SU-DHL-6 (cell line): Measurements from ENCODE around the gene PTGR1.

Experiments
- H2AFZ ChIP-seq: fragments of 200-600 bp; sonication (generic); 2 replicates; pipeline ENCODE4 v1.6.1; 2014; ENCODE audit warnings: low read depth, mild to moderate bottlenecking, moderate library complexity, mixed read lengths, antibody characterized with exemption, low read length; ENCODE audit not compliant: severe bottlenecking
- H3F3A ChIP-seq: fragments of 200-600 bp; shearing (Covaris generic); 2 replicates; pipeline ENCODE4 v1.6.0; 2016; ENCODE audit warnings: antibody characterized with exemption, mild to moderate bottlenecking; ENCODE audit not compliant: insufficient read depth
- H3K27ac ChIP-seq: fragments of 200-600 bp; sonication (generic); 2 replicates; pipeline ENCODE4 v1.5.1; 2016; ENCODE audit warnings: low read depth, mild to moderate bottlenecking, low read length, moderate library complexity, mixed read lengths
- H3K27me3 ChIP-seq: fragments of 200-600 bp; sonication (generic), shearing (Covaris generic); 2 replicates; pipeline ENCODE4 v1.6.0; 2014; ENCODE audit warnings: mild to moderate bottlenecking, low read length
- H3K36me3 ChIP-seq: fragments of 200-600 bp; sonication (generic); 2 replicates; pipeline ENCODE4 v1.6.1; 2014; ENCODE audit warnings: mild to moderate bottlenecking, low read length, mixed read lengths
- H3K4me2 ChIP-seq: fragments of 300-600, 200-600 bp; shearing (Covaris generic), sonication (generic); 2 replicates; pipeline ENCODE4 v1.6.0; 2014; ENCODE audit warnings: low read length, low read depth, mild to moderate bottlenecking; ENCODE audit not compliant: poor library complexity, severe bottlenecking
- H3K4me3 ChIP-seq: fragments of 200-600 bp; sonication (generic); 2 replicates; pipeline ENCODE4 v1.5.1; 2014; ENCODE audit warnings: antibody characterized with exemption, low read length, mild to moderate bottlenecking, mixed read lengths; ENCODE audit not compliant: insufficient read depth, poor library complexity, severe bottlenecking
- H3K79me2 ChIP-seq: fragments of 200-600 bp; sonication (generic); 2 replicates; pipeline ENCODE4 v1.6.1; 2014; ENCODE audit warnings: mild to moderate bottlenecking, low read length, moderate library complexity; ENCODE audit not compliant: insufficient read depth
- H3K9ac ChIP-seq: fragments of 200-600 bp; sonication (generic); 2 replicates; pipeline ENCODE4 v1.7.0; 2014; ENCODE audit warnings: mild to moderate bottlenecking, low read length
- H3K9me2 ChIP-seq: fragments of 200-600 bp; sonication (generic); replicated peaks from 2 replicates; pipeline ENCODE4 v1.6.1; 2014; ENCODE audit warnings: low read length; ENCODE audit not compliant: insufficient read depth
- H3K9me3 ChIP-seq: fragments of 200-600 bp; sonication (generic); 2 replicates; pipeline ENCODE4 v1.6.1; 2014; ENCODE audit warnings: low read length, mixed read lengths; ENCODE audit not compliant: insufficient read depth
- H4K20me1 ChIP-seq: fragments of 200-600 bp; sonication (generic); 2 replicates; pipeline ENCODE4 v1.6.1; 2014; ENCODE audit warnings: low read depth, mild to moderate bottlenecking, antibody characterized with exemption, low read length, moderate library complexity, mixed read lengths
- EZH2phosphoT487 ChIP-seq: fragments of 200-600 bp; sonication (generic), shearing (Covaris generic); conservative IDR thresholded peaks from 2 replicates; pipeline ENCODE4 v1.6.1; 2018; ENCODE audit warnings: mild to moderate bottlenecking, antibody characterized with exemption, low read length, moderate library complexity, mixed read lengths
- TF ChIP-seq, protein P1 (sequence below): fragments of 200-600 bp; sonication (generic); IDR thresholded peaks from one replicate; pipeline ENCODE4 v1.5.1; 2017; ENCODE audit warnings: antibody characterized with exemption, mild to moderate bottlenecking, low read length, moderate library complexity; ENCODE audit not compliant: insufficient read depth, poor library complexity, severe bottlenecking

The PTGR1 gene

DNA sequence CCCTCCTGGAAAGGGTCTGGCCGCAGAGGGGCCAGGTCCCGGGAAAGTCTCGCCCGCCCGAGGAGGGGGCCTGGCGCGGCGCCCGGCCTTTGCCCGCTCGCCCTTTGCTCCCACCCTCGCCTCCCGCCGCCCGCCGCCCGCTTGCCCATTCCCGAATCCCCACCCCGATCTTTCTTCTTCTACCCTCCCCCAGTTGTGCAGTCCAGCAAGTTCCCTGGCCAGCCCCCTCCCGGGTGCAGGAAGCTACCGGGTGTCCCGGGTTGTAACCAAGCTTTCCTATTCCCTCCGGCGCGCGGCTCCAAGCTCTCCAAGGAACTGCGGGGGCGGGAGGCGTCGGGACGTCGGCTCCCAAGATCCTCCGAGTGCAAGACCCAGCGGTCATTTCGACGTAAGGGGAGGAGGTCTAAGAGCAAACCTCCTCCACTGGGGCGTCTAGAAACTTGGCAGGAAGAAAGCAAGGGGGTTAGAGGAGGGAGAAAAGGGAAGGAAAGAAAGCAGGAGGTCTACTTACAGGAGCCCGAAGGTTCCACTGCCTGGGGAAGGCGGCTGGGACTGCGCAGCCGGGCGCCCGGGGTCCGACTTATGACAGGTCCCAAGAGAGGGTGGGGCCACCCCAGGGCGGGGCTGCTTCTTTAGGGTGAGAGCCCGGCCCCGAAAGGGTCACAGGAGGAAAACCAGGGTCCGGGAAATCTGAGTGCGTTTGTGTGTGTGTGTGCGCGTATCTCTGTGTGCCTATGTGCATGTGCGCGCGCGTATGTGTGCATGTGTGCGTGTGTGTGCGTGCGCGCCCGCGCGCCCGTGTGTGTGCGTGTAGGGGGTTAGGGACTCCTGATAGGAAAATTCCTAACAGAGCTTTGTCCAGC, at the start of gene PTGR1:
TSS of gene PTGR1 (minus strand) at position 556 of the 863 bp plus-strand sequence. CDS start 2,225 bp downstream, outside the sequence.
- Histone ChIP-seq H3K9me3 (no peaks in the 10 kb centered on the region), H3K27me3 (no peaks in the 10 kb centered on the region), H3K9me2 (no peaks in the 10 kb centered on the region), H3K79me2 (no peaks in the 10 kb centered on the region), H2AFZ (no peak within 1 kb of the TSS), H3F3A (no peaks in the 10 kb centered on the region), H3K27ac (no peak within 1 kb of the TSS), H4K20me1 (no peaks in the 10 kb centered on the region), H3K9ac (no peak within 1 kb of the TSS), H3K36me3 (no peaks in the 10 kb centered on the region), H3K4me3 (no peak within 1 kb of the TSS), H3K4me2 (peak within 1 kb of the TSS; percentile 56)
- TF ChIP-seq, protein P1, sequence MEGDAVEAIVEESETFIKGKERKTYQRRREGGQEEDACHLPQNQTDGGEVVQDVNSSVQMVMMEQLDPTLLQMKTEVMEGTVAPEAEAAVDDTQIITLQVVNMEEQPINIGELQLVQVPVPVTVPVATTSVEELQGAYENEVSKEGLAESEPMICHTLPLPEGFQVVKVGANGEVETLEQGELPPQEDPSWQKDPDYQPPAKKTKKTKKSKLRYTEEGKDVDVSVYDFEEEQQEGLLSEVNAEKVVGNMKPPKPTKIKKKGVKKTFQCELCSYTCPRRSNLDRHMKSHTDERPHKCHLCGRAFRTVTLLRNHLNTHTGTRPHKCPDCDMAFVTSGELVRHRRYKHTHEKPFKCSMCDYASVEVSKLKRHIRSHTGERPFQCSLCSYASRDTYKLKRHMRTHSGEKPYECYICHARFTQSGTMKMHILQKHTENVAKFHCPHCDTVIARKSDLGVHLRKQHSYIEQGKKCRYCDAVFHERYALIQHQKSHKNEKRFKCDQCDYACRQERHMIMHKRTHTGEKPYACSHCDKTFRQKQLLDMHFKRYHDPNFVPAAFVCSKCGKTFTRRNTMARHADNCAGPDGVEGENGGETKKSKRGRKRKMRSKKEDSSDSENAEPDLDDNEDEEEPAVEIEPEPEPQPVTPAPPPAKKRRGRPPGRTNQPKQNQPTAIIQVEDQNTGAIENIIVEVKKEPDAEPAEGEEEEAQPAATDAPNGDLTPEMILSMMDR: no peak
- no peak for TF ChIP-seq EZH2phosphoT487

DNA sequence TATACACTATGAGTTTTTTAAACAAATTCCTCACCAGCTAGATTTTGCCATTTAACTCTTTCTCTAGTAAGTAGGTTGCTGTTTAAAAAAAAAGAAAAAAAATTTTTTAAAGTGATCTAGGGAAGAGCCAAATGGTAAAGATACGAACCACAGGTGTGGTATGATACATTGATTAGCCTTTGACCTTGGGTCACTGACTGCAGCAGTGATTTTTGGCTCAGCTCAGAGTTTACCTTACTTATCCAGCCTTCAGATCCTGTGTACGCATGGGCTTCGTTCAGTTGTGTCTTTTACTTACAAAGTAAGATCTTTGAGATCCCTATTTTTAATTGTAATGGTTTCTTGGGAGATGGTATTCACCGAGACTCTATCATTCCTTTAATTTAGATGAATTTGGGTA, 49.6 kb upstream of the PTGR1 start:
- no peaks in the 10 kb centered on the region for H3K9me2 ChIP-seq
- peaks cover 16% of the 10 kb centered on the region for H3K36me3 ChIP-seq
- H3K27me3 ChIP-seq: no peaks in the 10 kb centered on the region
- no peaks in the 10 kb centered on the region for H3F3A ChIP-seq
- no peak overlapping the region for H3K27ac ChIP-seq
- H3K4me3 ChIP-seq: no peak overlapping the region
- H3K79me2 ChIP-seq: no peaks in the 10 kb centered on the region
- H3K9ac ChIP-seq: no peak overlapping the region
- H3K4me2 ChIP-seq: no peak overlapping the region
- no peak for TF ChIP-seq EZH2phosphoT487
- TF ChIP-seq, protein P1: no peak
- no peaks in the 10 kb centered on the region for H4K20me1 ChIP-seq
- H2AFZ ChIP-seq: no peak overlapping the region
- no peaks in the 10 kb centered on the region for H3K9me3 ChIP-seq

DNA sequence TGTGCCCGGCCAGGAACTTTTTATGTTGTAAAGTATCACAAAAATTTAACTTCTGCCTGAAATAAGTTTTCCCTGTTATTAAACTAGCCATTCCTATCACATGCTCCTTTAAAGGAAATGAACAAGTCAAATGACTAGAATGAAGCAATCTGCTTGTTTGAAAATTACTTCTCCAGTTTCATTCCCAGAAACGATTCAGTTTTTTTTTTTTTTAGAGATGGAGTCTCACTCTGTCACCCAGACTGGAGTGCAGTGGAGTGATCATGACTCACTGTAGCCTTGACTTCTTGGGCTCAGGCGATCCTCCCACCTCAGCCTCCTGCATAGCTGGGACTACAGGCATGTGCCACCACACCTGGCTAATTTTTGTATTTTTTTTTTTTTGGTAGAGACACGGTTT, 48.6 kb upstream of the PTGR1 start:
- Histone ChIP-seq H3K9me2 (no peaks in the 10 kb centered on the region), H4K20me1 (no peaks in the 10 kb centered on the region), H3F3A (0 out of 2 replicates have a peak, but pooled peaks cover under 1% of the 10 kb centered on the region), H3K9me3 (no peaks in the 10 kb centered on the region), H3K4me3 (no peak overlapping the region), H3K27ac (no peak overlapping the region), H3K36me3 (peaks cover 12% of the 10 kb centered on the region), H3K9ac (no peak overlapping the region), H3K4me2 (no peak overlapping the region), H2AFZ (no peak overlapping the region), H3K27me3 (no peaks in the 10 kb centered on the region), H3K79me2 (no peaks in the 10 kb centered on the region)
- TF ChIP-seq, protein P1: no peak
- no peak for TF ChIP-seq EZH2phosphoT487
